ENCODE measurements around the gene ZNF343. TPM values are rescaled to one million over a fixed set of nuclear protein-coding genes. Genes with fewer than 3 reads are reported as not detected.

The ZNF343 gene
- total and polyA plus RNA-seq, 2 of the 4 experiments (the other 2 are of a cell fraction) = 7.8 to 26.2 TPM

DNA sequence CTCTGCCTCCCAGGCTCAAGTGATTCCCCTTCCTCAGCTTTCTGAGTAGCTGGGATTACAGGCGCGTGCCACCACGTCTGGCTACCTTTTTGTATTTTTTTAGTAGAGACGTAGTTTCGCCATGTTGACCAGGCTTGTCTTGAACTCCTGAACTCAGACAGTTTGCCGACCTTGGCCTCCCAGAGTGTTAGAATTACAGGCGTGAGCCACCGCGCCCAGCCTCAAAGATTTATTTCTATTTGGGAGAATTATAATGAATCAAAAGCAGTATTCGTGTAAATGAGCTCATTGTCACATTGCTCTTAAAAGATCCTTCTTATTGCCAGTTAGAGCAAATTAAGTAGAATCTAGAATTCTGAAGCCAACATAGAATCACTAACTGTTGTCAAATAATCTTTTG lies 9.4 kb upstream of the ZNF343 start:
- Histone ChIP-seq H3K4me3 (ENCODE audit: insufficient read depth, low read depth, low read length) (no peak overlapping the region), H2AFZ (replicated peaks; ENCODE audit: low read length, poor library complexity) (no peak overlapping the region), H3K79me1 (ENCODE audit: low read depth in 1 of 2, low read length in 2 of 2) (peaks cover 0 to 19% of the 10 kb centered on the region in 2 experiments; a peak in 2 of 4 replicates), H4K8ac (ENCODE audit: low read depth in 2 of 2, low read length in 2 of 2) (no peak overlapping the region), H3K27ac (ENCODE audit: insufficient read depth, low read length) (no peak overlapping the region), H3K23ac (ENCODE audit: low read depth, low read length) (no peak overlapping the region), H3K9ac (ENCODE audit: low read depth, low read length) (no peak overlapping the region), H4K5ac (ENCODE audit: low read depth, low read length) (no peak overlapping the region), H3K14ac (replicated peaks; ENCODE audit: low read depth, low read length) (no peak overlapping the region), H3K18ac (ENCODE audit: low read depth, low read length) (no peak overlapping the region), H2BK15ac (ENCODE audit: low read depth, low read length) (no peak overlapping the region), H2AK9ac (replicated peaks; ENCODE audit: low read depth, low read length, poor library complexity) (no peak overlapping the region), H4K91ac (ENCODE audit: insufficient read depth, low read depth, low read length) (no peak overlapping the region), H2BK120ac (ENCODE audit: low read depth, low read length) (no peak overlapping the region), H3K4me2 (ENCODE audit: low read depth, low read length) (no peak overlapping the region), H3K36me3 (ENCODE audit: control insufficient read depth, insufficient read depth, low read length) (no peaks in the 10 kb centered on the region; the same call in 1 of the 2 replicates), H2AK5ac (ENCODE audit: low read depth, low read length) (no peak overlapping the region), H3K27me3 (ENCODE audit: control insufficient read depth, insufficient read depth, low read length) (no peaks in the 10 kb centered on the region), H3K4ac (ENCODE audit: low read depth, low read length) (no peak overlapping the region), H3K9me3 (ENCODE audit: control insufficient read depth, insufficient read depth, low read length) (no peaks in the 10 kb centered on the region), H3K9me1 (ENCODE audit: insufficient read depth, low read length) (peaks cover 24% of the 10 kb centered on the region), H3K56ac (ENCODE audit: extremely low read depth, insufficient read depth, low read length) (no peak overlapping the region), H4K20me1 (ENCODE audit: insufficient read depth, low read length) (no peaks in the 10 kb centered on the region), H2BK20ac (ENCODE audit: low read depth, low read length) (no peak overlapping the region), H3K4me1 (ENCODE audit: control insufficient read depth, insufficient read depth, low read length) (peaks cover 6% of the 10 kb centered on the region), H2BK5ac (ENCODE audit: low read depth, low read length, poor library complexity, severe bottlenecking) (no peak overlapping the region)
- dilution Hi-C loops (cut with HindIII; ENCODE audit: low sequenced_read_pairs, unreplicated experiment) = no loop called here
- BruUV-seq (replicated peaks) = no TSS peak
- DNase-seq (no peak), ATAC-seq (ENCODE audit: low read depth) (no peak)
- intact Hi-C loops (cut with micrococcal nuclease) = no loop called here
- ChIA-PET POLR2A (ENCODE audit: unreplicated experiment) (no interaction called here), CTCF (interaction anchor here (0.7 kb wide), 1 partner anchor 753 kb away, joined by 3 read pairs; no protein-coding TSS in a partner anchor)
- no peak for TF ChIP-seq RFX5 (IDR thresholded peaks at IDR 0.05; ENCODE audit: low read depth, low read length)
- TF ChIP-seq, protein P1, sequence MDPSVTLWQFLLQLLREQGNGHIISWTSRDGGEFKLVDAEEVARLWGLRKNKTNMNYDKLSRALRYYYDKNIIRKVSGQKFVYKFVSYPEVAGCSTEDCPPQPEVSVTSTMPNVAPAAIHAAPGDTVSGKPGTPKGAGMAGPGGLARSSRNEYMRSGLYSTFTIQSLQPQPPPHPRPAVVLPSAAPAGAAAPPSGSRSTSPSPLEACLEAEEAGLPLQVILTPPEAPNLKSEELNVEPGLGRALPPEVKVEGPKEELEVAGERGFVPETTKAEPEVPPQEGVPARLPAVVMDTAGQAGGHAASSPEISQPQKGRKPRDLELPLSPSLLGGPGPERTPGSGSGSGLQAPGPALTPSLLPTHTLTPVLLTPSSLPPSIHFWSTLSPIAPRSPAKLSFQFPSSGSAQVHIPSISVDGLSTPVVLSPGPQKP (IDR thresholded peaks at IDR 0.05; ENCODE audit: borderline replicate concordance, low read depth, low read length) = no peak
- TF ChIP-seq, protein P2, sequence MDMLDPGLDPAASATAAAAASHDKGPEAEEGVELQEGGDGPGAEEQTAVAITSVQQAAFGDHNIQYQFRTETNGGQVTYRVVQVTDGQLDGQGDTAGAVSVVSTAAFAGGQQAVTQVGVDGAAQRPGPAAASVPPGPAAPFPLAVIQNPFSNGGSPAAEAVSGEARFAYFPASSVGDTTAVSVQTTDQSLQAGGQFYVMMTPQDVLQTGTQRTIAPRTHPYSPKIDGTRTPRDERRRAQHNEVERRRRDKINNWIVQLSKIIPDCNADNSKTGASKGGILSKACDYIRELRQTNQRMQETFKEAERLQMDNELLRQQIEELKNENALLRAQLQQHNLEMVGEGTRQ (IDR thresholded peaks at IDR 0.05; ENCODE audit: low read depth, low read length) = no peak
- no peak for TF ChIP-seq RAD21 (IDR thresholded peaks at IDR 0.05; ENCODE audit: low read length)
- 94% methylated on average over 3 of the region's 10 CpGs; no CpG with 5 or more reads in 1 of the 2 experiments for WGBS, 2 experiments (ENCODE audit: extremely low coverage in 2 of 2, insufficient read length in 1 of 2)
- in situ Hi-C loops (cut with MboI; ENCODE audit: low sequenced_read_pairs) = loop anchor here (25.0 kb wide), 1 partner anchor 319 kb away; the partner anchor contains the start of genes PCED1A and VPS16

Measured in IMR-90 (cell line).